Liver (tissue), 9 donors: Measurements from ENCODE around the gene PRSS33. TPM values are rescaled to one million over a fixed set of nuclear protein-coding genes. Genes with fewer than 3 reads are reported as not detected.

ENCODE experiments used
- DNase-seq: peaks from one replicate; pipeline ENCODE4 v3.0.0-alpha.2; 2017; ENCODE audit warnings: low spot score
- H3K27ac ChIP-seq, 2 donors: one replicate each; pipeline ENCODE4 v1.7.0; 2013; ENCODE audit warnings: inconsistent platforms in 2 of 2, low read length in 2 of 2, control low read depth in 1 of 2, low read depth in 1 of 2, mild to moderate bottlenecking in 1 of 2
- H3K27me3 ChIP-seq, 4 donors: one replicate each; pipeline versions ENCODE4 v1.6.1 to v1.7.0; 2013; ENCODE audit warnings: low read length in 3 of 4, inconsistent platforms in 1 of 4, mild to moderate bottlenecking in 1 of 4, moderate library complexity in 1 of 4; ENCODE audit not compliant: control insufficient read depth in 4 of 4, insufficient read depth in 4 of 4
- H3K36me3 ChIP-seq, 4 donors: one replicate each; pipeline versions ENCODE4 v1.6.1 to v1.7.0; 2013; ENCODE audit warnings: low read length in 3 of 4, mild to moderate bottlenecking in 3 of 4, low read depth in 1 of 4, moderate library complexity in 1 of 4; ENCODE audit not compliant: control insufficient read depth in 4 of 4, insufficient read depth in 3 of 4
- H3K4me1 ChIP-seq, 4 donors: one replicate each; pipeline versions ENCODE4 v1.6.1 to v1.7.0; 2013; ENCODE audit warnings: low read length in 3 of 4, mild to moderate bottlenecking in 3 of 4, moderate library complexity in 1 of 4; ENCODE audit not compliant: control insufficient read depth in 4 of 4, insufficient read depth in 4 of 4
- H3K4me3 ChIP-seq, 3 donors: one replicate each; pipeline versions ENCODE4 v1.6.1 to v1.7.0; 2013; ENCODE audit warnings: low read length in 3 of 3, control low read depth in 1 of 3, low read depth in 1 of 3, mild to moderate bottlenecking in 1 of 3
- H3K9ac ChIP-seq, 2 donors: one replicate each; pipeline ENCODE4 v1.7.0; 2013; ENCODE audit warnings: low read length in 2 of 2, mild to moderate bottlenecking in 2 of 2, moderate library complexity in 2 of 2, control low read depth in 1 of 2, low read depth in 1 of 2
- H3K9me3 ChIP-seq, 4 donors: one replicate each; pipeline versions ENCODE4 v1.6.1 to v1.7.0; 2013; ENCODE audit warnings: low read length in 3 of 4; ENCODE audit not compliant: control insufficient read depth in 4 of 4
- EGR1 ChIP-seq, 2 donors: IDR thresholded peaks; 2 replicates each; pipeline ENCODE4 v1.6.1; 2016 to 2018; ENCODE audit warnings: antibody characterized with exemption in 2 of 2, low read depth in 2 of 2
- GABPA ChIP-seq, 2 donors: IDR thresholded peaks in 1 of 2; conservative IDR thresholded peaks in 1 of 2; 2 replicates each; pipeline ENCODE4 v1.6.1; 2016; ENCODE audit warnings: antibody characterized with exemption in 2 of 2, mild to moderate bottlenecking in 1 of 2, moderate library complexity in 1 of 2
- HNF4A ChIP-seq, 2 donors: conservative IDR thresholded peaks; 2 replicates each; pipeline ENCODE4 v1.6.1; 2016; ENCODE audit warnings: antibody characterized with exemption in 2 of 2, mild to moderate bottlenecking in 2 of 2
- HNF4G ChIP-seq: IDR thresholded peaks from 2 replicates; pipeline ENCODE4 v1.6.1; 2016; ENCODE audit warnings: antibody characterized with exemption
- JUND ChIP-seq, 2 donors: IDR thresholded peaks; 2 replicates each; pipeline ENCODE4 v1.6.1; 2016; ENCODE audit warnings: antibody characterized with exemption in 2 of 2
- NR2F2 ChIP-seq: IDR thresholded peaks from 2 replicates; pipeline ENCODE4 v1.6.1; 2016; ENCODE audit warnings: antibody characterized with exemption
- RAD21 ChIP-seq, 2 donors: IDR thresholded peaks; 2 replicates each; pipeline ENCODE4 v1.6.1; 2016; ENCODE audit warnings: antibody characterized with exemption in 2 of 2, mild to moderate bottlenecking in 2 of 2
- SP1 ChIP-seq: IDR thresholded peaks from 2 replicates; pipeline ENCODE4 v1.6.1; 2018; ENCODE audit warnings: antibody characterized with exemption, mild to moderate bottlenecking
- TAF1 ChIP-seq: conservative IDR thresholded peaks from 2 replicates; pipeline ENCODE4 v1.6.1; 2016; ENCODE audit warnings: antibody characterized with exemption, mild to moderate bottlenecking
- YY1 ChIP-seq: IDR thresholded peaks from 2 replicates; pipeline ENCODE4 v1.6.1; 2016; ENCODE audit warnings: antibody characterized with exemption, mild to moderate bottlenecking
- WGBS: extraction: QIAGEN DNeasy Blood & Tissue Kit; methylation state at CpG from one replicate; pipeline ENCODE4 v1.1.7; 2013; 5-methylcytosine and 5-hydroxymethylcytosine counted together
- polyA plus RNA-seq, 2 donors: library from polyadenylated mRNA; stranded (reverse) in 1 of 2; unstranded in 1 of 2; fragments of 200-250 nt in 1 of 2; fragments of >200 nt in 1 of 2; fragmentation: Nextera tagmentation in 1 of 2; extraction: Ambion mirVana in 1 of 2; gene quantifications; one replicate each; pipeline versions ENCODE4 v1.2.1 to v1.2.3, GENCODE V29; 2013 to 2015
- total RNA-seq, 2 donors: library from RNA; depleted of rRNA; stranded (reverse); fragments of >200 nt; gene quantifications; one replicate each; pipeline ENCODE4 v1.2.3, GENCODE V29; 2014
- TF ChIP-seq, protein P1 (sequence below): IDR thresholded peaks from 2 replicates; pipeline ENCODE4 v1.6.1; 2016; ENCODE audit warnings: antibody characterized with exemption, mild to moderate bottlenecking
- TF ChIP-seq, protein P2 (sequence below): IDR thresholded peaks from 2 replicates; pipeline ENCODE4 v1.6.1; 2016; ENCODE audit warnings: antibody characterized with exemption
- TF ChIP-seq, protein P3 (sequence below): IDR thresholded peaks from 2 replicates; pipeline ENCODE4 v1.6.1; 2016; ENCODE audit warnings: antibody characterized with exemption
- donor health status: healthy.
- donor health status: healthy.
- donor health status: healthy.
- donor health status: healthy.
- donor health status: healthy.

Gene PRSS33
- total and polyA plus RNA-seq, 4 donors: not detected

DNA sequence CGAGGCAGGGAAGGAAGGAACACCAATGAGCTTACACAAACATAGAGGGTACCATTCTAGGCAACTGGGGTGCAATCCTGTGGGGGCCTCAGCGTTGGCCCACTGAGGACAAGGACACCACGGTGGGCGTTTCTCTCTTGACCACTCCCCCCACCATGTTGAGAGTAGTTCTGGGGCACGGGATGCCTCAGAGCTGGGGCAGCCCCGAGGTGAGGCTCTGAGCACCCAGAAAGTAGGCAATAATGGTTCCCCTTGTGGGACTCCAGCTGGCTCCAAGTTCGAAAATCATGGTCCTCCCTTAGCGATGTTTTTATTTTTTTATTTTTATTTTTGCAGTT, 34.8 kb upstream of the PRSS33 start:
- H3K27me3 ChIP-seq: peaks cover 0 to 3% (median 0%) of the 10 kb centered on the region in 4 donors

DNA sequence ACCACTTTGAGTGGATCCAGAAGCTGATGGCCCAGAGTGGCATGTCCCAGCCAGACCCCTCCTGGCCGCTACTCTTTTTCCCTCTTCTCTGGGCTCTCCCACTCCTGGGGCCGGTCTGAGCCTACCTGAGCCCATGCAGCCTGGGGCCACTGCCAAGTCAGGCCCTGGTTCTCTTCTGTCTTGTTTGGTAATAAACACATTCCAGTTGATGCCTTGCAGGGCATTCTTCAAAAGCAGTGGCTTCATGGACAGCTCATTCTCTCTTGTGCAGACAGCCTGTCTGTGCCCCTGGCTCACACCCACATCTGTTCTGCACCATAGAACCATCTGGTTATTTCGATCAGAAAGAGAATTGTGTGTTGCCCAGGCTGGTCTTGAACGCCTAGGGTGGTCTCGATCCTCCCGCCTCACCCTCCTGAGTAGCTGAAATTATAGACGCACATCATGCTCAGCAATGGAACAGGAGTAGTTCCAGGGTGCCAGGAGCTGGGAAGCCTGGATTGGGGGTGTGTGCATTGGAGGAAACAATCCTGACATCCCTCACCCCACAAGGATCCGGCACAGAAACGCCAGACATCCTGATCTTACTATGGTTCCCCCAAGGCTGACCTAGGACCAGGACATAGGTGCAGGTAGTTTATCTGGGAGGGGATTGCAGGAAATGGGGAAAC, 34.3 kb upstream of the PRSS33 start:
- Histone ChIP-seq H3K4me3 (no peak overlapping the region), H3K27ac (no peak overlapping the region), H3K27me3 (peaks cover 0 to 3% (median 0%) of the 10 kb centered on the region in 4 donors), H3K9ac (no peak overlapping the region), H3K4me1 (no peaks in the 10 kb centered on the region), H3K9me3 (no peaks in the 10 kb centered on the region), H3K36me3 (no peaks in the 10 kb centered on the region)
- TF ChIP-seq RAD21 (IDR thresholded peaks at IDR 0.05): no peak
- no peak for TF ChIP-seq TAF1
- TF ChIP-seq YY1: no peak
- no peak for TF ChIP-seq EGR1 (IDR thresholded peaks at IDR 0.05; ENCODE audit: low read depth in 2 of 2)
- TF ChIP-seq, protein P1, sequence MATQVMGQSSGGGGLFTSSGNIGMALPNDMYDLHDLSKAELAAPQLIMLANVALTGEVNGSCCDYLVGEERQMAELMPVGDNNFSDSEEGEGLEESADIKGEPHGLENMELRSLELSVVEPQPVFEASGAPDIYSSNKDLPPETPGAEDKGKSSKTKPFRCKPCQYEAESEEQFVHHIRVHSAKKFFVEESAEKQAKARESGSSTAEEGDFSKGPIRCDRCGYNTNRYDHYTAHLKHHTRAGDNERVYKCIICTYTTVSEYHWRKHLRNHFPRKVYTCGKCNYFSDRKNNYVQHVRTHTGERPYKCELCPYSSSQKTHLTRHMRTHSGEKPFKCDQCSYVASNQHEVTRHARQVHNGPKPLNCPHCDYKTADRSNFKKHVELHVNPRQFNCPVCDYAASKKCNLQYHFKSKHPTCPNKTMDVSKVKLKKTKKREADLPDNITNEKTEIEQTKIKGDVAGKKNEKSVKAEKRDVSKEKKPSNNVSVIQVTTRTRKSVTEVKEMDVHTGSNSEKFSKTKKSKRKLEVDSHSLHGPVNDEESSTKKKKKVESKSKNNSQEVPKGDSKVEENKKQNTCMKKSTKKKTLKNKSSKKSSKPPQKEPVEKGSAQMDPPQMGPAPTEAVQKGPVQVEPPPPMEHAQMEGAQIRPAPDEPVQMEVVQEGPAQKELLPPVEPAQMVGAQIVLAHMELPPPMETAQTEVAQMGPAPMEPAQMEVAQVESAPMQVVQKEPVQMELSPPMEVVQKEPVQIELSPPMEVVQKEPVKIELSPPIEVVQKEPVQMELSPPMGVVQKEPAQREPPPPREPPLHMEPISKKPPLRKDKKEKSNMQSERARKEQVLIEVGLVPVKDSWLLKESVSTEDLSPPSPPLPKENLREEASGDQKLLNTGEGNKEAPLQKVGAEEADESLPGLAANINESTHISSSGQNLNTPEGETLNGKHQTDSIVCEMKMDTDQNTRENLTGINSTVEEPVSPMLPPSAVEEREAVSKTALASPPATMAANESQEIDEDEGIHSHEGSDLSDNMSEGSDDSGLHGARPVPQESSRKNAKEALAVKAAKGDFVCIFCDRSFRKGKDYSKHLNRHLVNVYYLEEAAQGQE: no peak
- TF ChIP-seq SP1: no peak
- TF ChIP-seq HNF4A (conservative IDR thresholded peaks at IDR 0.05): no peak
- whole genome bisulfite sequencing: 76% methylated on average over 9 of the region's 9 CpGs
- DNase-seq: no peak

More for the DNA sequence above, 34.8 kb upstream of the PRSS33 start:
- H3K4me1 ChIP-seq: no peaks in the 10 kb centered on the region
- H3K4me3 ChIP-seq: no peak overlapping the region
- no peaks in the 10 kb centered on the region for H3K36me3 ChIP-seq
- no peaks in the 10 kb centered on the region for H3K9me3 ChIP-seq
- TF ChIP-seq YY1 (no peak), NR2F2 (no peak)
- TF ChIP-seq, protein P1: no peak
- H3K9ac ChIP-seq: no peak overlapping the region
- DNase-seq: no peak
- 67% methylated on average over 8 of the region's 8 CpGs for WGBS
- no peak overlapping the region for H3K27ac ChIP-seq

DNA sequence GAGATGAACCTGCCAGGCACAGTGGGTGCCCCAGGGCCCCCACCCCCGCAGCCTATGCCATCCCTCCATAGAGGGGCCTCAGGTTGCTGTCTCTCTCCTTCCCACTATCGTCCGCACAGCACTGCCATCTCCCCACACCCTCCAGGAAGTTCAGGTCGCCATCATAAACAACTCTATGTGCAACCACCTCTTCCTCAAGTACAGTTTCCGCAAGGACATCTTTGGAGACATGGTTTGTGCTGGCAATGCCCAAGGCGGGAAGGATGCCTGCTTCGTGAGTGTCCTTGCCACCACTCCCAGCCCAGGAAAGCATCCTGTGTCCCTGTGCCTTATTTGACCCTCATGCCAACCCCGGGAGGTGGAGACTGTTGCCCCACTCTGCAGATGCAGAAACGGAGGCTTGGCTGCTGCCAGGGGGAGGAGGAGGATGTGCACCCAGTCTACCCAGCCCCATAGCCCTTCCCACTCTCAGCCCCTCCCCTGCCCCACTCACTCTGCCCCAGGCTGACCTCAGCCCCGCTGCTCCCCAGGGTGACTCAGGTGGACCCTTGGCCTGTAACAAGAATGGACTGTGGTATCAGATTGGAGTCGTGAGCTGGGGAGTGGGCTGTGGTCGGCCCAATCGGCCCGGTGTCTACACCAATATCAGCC, 33.6 kb upstream of the PRSS33 start:
- H3K27me3 ChIP-seq: peaks cover 0 to 3% (median 0%) of the 10 kb centered on the region in 4 donors
- DNase-seq: no peak
- no peaks in the 10 kb centered on the region for H3K36me3 ChIP-seq
- H3K4me1 ChIP-seq: no peaks in the 10 kb centered on the region
- H3K9me3 ChIP-seq: no peaks in the 10 kb centered on the region
- WGBS: 72% methylated on average over 14 of the region's 14 CpGs
- no peak overlapping the region for H3K27ac ChIP-seq
- H3K9ac ChIP-seq: no peak overlapping the region
- H3K4me3 ChIP-seq: no peak overlapping the region
- TF ChIP-seq JUND (IDR thresholded peaks at IDR 0.05): no peak
- TF ChIP-seq, protein P2, sequence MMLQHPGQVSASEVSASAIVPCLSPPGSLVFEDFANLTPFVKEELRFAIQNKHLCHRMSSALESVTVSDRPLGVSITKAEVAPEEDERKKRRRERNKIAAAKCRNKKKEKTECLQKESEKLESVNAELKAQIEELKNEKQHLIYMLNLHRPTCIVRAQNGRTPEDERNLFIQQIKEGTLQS: no peak
- TF ChIP-seq GABPA (IDR thresholded peaks at IDR 0.05 in 1 of 2, conservative IDR thresholded peaks at IDR 0.05 in 1 of 2): no peak
- no peak for TF ChIP-seq EGR1 (IDR thresholded peaks at IDR 0.05; ENCODE audit: low read depth in 2 of 2)
- no peak for TF ChIP-seq SP1
- no peak for TF ChIP-seq NR2F2
- TF ChIP-seq HNF4G: no peak
- no peak for TF ChIP-seq YY1
- TF ChIP-seq HNF4A (conservative IDR thresholded peaks at IDR 0.05): no peak
- TF ChIP-seq, protein P3, sequence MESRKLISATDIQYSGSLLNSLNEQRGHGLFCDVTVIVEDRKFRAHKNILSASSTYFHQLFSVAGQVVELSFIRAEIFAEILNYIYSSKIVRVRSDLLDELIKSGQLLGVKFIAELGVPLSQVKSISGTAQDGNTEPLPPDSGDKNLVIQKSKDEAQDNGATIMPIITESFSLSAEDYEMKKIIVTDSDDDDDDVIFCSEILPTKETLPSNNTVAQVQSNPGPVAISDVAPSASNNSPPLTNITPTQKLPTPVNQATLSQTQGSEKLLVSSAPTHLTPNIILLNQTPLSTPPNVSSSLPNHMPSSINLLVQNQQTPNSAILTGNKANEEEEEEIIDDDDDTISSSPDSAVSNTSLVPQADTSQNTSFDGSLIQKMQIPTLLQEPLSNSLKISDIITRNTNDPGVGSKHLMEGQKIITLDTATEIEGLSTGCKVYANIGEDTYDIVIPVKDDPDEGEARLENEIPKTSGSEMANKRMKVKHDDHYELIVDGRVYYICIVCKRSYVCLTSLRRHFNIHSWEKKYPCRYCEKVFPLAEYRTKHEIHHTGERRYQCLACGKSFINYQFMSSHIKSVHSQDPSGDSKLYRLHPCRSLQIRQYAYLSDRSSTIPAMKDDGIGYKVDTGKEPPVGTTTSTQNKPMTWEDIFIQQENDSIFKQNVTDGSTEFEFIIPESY: no peak
